SKM-1 (cell line): Measurements from ENCODE around the gene BCL2L11.

Experiments used
- DNase-seq: peaks from one replicate; lab custom pipeline; 2025; ENCODE audit not compliant: unreplicated experiment; lab: John Stamatoyannopoulos, UW

BCL2L11 gene

DNA sequence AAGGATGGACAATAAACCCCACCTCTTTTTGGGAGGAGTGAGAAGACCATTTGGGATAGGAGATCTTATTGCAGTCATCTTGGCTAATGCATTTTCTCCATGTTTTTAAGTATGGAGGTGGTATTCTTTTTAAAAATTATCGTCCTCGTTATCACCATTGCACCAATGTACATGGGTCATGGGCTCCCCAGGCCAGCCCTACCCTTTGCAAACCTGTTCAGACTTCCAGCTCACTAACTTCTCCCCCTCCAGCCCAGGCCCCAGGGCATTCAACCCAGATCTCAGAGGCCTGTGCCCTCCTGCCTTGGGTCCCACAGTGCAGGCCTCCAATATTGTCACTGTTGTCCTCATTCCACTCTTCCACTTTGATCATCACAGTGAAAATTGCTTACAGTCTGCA, 68.4 kb downstream of the BCL2L11 start:
- no peak for DNase-seq

DNA sequence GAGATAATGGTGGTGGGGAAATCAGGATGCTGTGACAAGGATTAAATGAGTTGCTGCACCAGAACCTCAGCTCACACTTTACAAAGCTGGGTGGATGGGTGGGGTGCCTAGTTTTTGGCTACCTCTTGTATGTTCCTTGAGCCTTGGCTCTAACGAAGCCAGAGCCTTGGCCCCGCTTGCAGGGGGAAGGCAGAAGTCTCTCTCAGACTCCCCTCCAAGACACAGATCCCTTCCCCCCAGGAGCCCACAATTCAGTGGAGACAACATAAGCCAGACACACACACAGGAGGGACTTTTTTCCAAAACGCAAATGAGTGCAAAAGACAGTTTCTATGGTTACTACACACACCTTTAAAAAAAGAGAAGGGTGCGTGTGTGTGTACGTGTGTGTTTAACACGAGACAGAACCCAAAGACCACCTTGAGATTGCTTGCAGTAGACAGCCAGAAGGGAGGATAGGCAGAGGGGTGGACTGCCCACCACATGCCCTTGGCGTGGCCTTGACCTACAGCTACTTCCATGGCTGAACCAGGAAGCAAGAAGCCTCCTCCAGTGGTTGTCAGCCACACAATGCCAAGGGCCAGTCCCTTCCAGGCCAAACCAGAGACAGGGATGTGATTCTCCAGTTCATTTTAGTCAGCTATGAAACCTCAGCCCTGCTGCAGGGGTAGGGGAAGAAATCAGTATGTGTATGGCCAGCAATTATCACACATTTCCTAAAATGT, 70.3 kb downstream of the BCL2L11 start:
- DNase-seq, result no peak

DNA sequence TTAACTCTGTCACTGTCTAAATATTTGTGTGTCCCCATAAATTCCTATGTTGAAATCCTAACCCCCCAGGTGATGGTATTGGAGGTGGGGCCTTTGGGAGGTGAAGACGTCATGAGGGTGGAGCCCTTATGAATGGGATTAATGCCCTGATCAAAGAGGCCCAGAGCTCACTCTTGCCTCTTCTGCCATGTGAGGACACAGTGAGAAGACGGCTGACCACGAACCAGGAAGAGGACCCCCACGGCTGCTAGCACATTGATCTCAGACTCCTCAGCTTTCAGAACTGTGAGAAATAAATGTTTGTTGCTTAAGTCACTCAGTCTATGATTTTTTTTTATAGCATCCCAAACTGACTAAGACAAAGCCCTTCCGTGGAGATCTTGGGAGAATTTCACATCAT, 71.2 kb downstream of the BCL2L11 start:
- DNase-seq, result no peak

DNA sequence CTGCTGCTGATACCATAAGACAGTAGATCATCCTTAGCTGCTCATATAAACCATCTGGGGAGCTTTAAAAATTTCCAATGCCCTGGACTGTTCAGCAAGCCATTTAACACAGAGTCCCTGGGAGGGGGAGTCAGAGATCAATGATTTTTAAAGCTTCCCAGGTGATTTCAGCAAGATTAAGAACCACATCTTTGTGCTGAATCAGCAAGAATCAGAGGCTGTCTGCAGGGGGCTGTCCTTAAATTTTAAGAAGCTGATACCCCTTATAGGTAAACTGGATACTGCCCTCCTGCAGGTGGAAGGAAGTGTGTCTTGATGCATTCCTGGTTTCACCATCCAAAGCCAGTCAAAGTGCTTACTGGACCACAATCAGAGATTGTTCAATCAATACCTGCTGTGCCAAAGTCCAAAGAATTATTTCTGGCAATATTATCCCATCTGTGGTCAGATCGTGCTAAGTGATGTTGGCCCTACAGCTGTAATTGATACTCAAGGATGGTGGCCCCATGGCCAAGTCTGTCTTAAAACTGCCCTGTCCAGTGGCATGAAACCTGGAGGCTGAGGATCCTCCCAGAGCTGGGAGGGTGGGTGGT, 72.2 kb downstream of the BCL2L11 start:
- DNase-seq, result no peak

DNA sequence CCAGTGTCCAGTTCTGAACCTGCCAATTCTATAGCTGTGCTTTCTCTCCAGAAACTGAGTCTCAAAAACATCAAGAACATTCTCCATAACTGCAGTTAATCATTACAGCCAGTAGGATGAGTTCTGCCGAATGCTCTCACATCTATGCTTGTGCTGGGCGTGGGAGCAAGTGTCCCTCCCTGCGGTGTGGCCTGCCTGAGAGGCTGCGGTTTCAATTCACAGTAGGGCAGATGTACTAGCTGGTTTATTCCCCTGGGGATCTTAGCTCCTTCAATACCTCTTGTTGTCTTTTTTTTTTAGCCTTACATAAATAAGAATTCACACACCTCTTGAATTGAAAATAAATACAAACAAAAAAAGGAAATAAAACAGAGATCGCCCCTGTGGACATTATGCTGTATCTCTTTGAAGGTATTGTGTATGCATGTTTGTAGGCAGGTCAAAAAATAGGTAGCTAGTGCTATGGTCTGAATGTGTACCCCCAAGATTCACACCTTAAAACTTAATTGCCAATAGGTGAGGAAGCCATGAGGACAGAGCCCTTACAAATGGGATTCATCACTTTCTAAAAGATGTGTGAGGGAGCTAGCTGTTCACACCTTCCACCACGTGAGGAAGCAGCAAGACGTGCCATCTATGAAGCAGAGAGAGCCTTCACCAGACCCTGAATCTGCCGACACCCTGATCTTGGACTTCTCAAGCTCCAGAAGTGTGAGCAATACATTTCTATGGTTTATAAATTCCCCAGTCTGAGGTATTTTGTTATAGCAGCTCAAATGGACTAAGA, 74.3 kb downstream of the BCL2L11 start:
- no peak for DNase-seq

DNA sequence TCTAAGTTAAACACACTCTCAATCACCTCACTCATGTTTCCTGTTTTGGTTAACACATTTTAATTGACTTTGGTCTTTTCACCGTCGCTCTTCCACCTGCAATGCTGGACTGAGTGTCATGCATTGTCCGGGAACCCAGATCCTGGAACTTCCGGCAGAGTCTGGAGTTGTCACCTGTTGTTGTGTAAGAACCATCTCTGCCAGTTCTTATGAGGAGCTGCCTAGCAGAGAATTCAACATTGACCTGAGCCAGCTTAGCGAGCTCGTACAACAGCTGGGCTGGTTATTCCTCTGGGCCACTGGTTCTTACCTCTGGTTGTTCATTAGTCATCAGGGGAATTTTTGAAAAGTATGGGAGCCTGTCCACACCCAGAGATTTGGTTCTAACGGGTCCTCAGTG, 75.7 kb downstream of the BCL2L11 start:
- DNase-seq, result no peak

DNA sequence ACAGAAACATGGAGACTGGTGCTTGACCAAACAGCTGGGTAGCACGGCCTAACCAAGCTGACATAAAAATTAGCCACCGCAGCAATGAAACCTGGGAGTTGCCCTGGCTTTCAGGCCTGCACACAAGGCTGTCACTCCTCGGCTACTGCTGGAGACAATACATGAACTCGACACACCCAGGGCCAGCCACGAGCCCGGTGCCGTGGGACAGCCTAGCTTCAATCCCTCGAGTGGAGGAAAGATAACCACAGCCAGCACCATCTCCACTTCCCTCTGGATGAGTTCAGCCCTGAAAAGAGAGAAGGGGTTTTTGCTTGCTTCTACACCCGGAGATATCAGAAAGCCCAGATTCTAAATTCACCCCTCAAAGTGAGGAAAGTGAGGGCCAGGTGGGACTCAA, 78.0 kb downstream of the BCL2L11 start:
- DNase-seq, result no peak

DNA sequence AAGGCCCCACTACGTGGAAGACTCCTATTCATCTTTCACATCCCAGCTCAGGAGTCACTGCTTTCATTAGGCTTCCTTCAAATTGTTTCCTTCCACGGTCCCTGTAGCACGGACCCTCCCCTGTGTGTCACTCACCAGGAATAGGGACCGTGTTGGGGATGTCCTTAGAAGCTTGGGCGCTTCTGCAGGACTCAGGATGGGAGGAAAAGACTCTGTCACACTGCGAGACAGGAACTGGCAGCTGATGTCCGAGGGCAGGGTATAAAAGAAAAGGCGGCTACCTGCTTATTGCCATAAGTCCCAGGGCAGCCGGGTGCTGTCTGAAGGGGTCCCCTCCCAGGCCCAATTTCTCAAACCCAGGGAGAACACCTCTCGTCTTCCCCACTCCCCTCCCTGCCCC, 79.1 kb downstream of the BCL2L11 start:
- no peak for DNase-seq

DNA sequence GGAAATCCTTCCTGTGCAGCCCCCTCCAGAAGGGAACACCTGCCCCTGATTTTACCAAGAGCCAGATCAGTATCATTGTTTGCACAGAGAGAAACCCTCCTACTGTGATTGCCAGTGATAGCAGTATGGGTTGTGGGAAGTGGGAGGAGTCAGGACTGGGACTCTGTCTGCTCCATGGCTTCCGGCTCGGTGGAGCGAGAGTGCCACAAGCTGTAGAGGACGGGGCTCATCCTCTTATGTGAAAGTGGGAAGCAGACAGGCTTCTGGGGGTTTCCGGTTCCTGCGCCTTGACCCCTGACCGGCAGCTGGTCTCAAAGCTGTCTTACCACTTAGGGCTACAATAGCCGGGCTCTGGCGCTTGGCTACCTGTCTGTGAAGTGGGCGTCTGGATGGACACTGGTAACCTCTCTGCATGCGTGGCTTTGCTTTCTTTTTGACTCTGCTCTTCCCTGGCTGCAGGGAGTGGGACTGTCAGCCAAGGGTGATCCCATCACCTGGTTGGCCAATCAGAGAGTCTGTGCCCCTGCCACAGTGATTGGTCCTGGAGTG, 79.7 kb downstream of the BCL2L11 start:
- no peak for DNase-seq

DNA sequence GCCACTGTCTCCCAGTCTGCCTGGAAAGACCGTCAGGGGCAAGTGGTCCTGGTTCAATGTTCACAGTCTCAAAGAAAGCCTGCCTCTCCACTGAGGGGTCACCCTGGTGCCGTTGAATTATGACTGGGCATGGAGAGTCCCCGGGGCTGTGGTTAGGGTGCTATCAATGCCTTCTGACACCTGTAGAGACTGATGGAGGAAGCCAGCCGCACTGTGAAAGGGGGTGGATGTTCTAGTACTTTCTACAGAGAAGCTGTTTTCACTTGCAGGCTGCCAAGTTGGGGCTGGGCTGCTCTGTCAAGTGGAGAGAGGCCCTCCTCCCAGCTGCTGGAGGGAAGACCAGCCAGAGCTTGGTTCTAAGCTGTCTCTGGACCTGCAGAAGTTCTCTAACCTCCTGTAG, 80.5 kb downstream of the BCL2L11 start:
- no peak for DNase-seq

DNA sequence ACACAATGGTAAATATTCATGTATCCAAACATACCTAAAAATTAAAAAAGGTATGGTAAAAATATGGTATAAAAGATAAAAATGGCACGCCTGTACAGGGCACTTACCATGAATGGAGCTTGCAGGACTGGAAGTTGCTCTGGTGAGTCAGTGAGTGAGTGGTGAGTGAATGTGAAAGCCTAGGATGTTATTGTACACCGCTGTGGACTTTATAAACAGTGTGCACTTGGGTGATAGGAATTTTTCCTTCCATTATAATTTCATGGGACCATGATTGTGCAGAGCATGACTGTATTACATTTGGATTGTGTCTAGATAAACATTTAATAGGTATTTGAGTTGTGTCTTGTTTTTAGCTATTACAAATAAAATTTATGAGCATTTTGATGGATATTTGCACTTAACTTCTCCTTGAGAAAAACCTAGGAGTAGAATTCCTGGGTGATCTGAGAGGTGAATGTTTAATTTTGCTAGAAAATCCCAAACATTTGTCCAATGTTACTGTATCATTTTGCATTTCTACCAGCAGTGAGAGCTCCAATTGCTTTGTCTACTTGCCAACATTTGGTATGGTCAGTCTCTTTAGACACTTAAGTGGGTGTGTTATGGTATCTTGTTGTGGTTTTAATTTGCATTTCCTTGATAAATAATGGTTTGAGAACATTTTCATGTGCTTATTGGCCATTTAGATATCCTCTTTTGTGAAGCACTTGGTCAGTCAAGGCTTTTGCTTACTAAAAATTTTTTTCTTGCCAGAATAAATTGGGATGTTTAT, 81.7 kb downstream of the BCL2L11 start:
- no peak for DNase-seq

DNA sequence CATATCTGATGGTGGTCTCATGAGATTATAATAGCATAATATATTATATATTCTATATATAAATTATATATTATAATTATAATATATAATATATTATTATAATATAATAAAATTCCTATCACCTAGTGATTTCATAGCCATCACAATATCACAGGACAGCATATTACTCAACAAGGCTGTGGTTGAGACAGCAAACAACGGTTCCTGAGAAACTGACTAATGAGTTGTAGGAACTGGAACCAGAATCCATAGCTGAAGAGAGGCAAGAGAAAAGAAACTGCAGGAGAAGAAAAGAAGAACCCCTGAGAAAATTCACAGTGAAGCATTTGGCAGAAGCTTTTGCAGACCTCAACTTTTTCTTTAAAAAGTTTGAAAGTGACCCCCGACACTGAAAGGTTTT, 84.0 kb downstream of the BCL2L11 start:
- DNase-seq, result no peak

DNA sequence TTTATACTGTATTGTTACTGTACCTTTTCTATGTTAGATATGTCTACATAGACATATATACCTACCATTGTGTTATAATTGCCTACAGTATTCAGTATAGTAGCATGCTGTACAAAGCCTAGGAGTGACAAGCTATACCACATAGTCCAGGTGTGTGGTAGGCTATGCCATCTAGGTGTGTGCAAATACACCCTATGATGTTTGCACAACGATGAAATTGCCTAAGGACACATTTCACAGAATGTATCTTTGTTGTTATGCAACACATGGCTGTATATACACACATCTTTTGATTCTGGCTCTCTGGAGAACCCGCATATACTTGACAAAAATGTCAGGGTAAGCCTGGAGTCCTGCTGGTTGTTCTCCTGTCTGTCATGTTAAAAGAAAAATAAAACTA, 85.1 kb downstream of the BCL2L11 start:
- DNase-seq, result no peak

DNA sequence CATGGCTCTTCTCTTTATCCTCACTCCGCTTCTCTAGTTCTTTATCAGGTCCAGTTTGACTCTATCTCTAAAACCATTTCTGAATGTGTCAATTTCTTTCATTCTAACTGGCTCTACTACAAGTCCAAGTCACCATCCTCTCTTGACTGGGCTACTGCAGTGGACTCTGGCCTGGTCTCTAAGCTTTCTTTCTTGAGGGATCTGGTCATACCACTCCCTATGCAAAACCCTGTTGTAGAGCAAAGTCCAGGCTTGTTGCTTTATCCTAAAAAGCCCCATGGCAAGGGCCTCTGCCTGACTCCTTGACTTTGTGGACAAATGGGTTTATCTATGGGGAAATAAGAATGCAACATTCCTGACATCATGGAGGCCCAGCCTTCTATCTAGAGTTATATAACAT, 87.1 kb downstream of the BCL2L11 start:
- DNase-seq, result no peak

DNA sequence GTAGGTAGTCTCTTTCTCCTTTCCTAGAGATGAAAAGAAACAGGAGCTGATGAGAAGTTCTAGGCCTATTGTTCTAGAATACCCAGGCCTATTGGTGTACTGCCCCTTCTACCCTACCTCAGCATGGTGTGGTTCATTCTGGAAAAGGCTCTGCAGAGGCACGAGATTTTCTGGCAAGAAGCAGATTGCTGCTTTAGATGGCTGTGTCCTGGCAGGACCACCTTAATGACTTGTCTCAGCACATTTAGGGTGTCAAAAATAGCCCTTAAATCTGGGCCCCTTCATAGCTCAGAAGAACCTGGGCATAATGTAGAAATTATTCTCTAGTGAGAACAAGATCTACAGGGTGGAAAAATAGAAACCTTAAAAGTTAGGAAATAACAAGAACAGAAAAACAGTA, 87.9 kb downstream of the BCL2L11 start:
- DNase-seq, result no peak

DNA sequence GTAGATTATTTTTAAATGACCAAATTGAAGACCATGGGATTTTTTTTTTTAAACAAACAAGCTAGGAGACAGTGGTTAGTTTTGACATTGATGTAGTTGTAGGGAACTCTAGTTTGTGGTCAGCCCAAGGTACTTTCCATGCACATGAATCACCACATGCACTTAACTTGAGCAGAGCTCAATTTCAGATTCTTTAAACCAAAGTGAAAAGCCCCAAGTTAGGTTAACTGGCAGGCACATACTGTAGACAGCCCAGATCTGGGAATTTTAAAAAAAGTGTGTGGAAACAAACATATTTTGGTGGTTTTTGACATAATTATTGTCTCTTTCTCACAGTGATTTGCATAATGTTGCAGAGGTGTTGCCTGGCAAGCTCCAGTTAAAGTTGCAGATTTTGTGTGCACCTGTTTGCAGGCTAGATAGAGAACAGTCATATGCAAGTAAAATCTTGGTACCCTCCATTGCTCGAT, 88.4 kb downstream of the BCL2L11 start:
- DNase-seq, result no peak

DNA sequence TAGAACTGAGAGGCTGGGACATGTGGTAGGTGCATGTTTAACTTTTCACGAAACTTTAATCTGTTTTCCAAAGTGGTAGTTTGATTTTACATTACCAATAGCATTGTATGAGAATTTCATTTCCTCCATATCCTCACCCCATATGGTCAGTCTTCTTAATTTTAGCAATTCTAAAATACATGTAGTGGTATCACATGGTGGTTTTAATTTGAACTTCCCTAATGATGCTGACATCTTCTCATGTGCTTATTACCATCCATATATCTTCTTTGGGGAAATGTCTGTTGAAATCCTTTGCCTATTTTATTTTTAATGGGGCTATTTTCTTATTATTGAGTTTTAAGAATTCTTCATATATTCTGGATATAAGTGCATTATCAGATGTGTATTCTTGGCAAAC, 89.3 kb downstream of the BCL2L11 start:
- no peak for DNase-seq

DNA sequence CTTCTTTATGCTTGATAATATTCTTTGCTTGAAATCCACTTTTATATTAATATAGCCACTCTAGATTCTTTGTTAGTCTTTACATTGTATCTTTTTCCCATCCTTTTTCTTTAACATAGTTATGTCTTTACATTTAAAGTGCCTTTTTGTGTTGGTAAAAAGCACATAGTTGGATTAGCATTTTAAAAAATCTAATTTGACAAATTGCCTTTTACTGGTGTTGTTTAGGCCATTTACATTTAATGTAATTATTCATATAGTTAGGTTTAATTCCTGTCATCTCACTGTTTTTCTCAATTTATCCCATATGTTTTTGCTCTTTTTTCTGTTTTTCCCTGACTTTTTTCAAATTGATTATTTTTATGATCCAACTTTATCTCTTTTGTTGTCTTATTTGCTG, 93.2 kb downstream of the BCL2L11 start:
- no peak for DNase-seq

DNA sequence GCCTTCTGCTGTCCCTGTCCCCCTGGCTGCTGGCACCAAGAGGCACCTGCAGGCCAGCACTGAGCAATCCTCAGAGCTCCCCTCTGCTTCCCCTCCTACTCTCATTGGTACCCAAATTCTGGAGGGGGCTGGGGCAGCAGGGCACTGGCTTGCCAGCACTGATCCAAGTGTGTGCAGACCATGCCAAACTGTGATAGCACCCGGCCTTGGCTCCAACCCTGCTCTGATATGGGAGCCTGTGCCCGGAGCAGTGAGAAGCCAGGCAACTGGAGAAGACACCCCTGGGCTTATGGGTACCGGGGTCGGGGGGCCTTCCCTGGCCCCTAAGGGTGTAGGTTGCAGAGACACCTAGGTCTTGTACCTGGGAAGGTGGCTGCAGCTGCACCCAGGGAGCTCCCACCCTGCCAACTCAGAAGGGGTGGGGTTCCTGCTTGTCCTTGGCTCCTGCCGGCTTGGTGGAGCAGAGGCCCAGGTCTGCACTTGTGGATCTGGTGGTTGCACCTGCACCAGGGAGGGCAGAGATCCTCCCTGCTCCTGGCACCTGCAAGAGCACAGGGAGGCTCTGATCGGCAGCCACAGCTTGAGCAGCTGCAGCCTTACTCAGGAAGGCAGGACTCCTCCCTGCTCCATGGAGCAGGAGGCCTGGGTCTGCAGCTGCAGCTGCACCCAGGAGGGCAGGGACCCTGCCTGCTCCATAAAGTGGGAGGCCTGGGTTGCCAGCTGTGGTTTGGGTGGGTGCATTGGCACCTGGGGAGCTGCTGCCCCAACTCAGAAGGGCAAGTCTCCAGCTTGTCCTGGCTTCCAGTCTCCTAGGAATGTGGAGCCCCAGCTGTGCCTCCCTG, 96.3 kb downstream of the BCL2L11 start:
- no peak for DNase-seq
